ENCODE measurements around the gene FGD6.
"Not testable (repeated sequence)": the region's sequence is repeated elsewhere in the genome, so short reads cannot be mapped to it uniquely, and the experiment has no call there.

Gene FGD6

GRCh38 chr12:95208678-95209077 lies 8.6 kb downstream of the FGD6 start:
- Histone ChIP-seq H3K27ac (no peak overlapping the region), H3K4me3 (no peak overlapping the region)

- Histone ChIP-seq H3K4me3 (no peak overlapping the region), H3K27ac (peak overlapping the region in 1 of 21 experiments; percentile 9)
Measured at GRCh38 chr12:95207407-95207806, 9.9 kb downstream of the FGD6 start.

DNA sequence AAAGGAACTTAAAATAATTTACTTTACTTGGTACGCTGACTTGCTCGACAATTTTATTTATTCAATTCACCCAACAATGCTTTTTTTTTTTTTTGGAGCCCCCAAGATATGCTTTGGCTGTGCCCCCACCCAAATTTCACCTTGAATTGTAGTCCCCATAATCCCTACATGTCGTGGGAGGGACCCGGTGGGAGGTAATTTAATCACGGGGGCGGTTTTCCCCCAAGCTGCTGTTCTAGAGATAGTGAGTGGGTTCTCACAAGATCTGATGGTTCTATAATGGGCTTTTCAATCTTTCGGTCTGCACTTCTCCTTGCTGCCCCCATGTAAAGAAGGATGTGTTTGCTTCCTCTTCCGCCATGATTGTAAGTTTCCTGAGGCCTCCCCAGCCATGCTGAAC lies 10.4 kb downstream of the FGD6 start:
- Histone ChIP-seq H3K4me3 (no peak overlapping the region), H3K27ac (peak overlapping the region in 10 of 21 experiments; percentile 13 to 84 (median 70))

DNA sequence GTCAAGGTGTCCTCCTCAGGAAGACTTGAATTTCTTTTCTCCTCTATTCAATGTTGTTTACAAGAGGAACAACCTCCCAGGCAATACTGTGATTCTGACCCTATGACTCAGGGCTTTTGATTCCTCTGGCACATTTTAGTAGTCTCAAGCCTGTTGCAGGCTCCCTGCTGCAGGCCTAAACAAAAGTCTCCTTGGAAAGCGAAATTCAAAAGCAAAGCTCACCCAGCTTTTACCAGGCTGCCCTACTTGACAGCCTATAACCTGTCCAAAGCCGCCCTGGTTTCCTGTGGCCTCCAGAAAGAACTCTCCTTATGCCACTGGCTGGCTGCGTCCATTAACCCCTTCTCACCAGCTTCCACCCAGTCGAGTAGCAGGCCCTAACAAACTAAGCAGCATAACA lies 11.6 kb downstream of the FGD6 start:
- H3K4me3 ChIP-seq: no peak overlapping the region
- peak overlapping the region in 20 of 21 experiments; percentile 37 to 89 (median 72) for H3K27ac ChIP-seq

DNA sequence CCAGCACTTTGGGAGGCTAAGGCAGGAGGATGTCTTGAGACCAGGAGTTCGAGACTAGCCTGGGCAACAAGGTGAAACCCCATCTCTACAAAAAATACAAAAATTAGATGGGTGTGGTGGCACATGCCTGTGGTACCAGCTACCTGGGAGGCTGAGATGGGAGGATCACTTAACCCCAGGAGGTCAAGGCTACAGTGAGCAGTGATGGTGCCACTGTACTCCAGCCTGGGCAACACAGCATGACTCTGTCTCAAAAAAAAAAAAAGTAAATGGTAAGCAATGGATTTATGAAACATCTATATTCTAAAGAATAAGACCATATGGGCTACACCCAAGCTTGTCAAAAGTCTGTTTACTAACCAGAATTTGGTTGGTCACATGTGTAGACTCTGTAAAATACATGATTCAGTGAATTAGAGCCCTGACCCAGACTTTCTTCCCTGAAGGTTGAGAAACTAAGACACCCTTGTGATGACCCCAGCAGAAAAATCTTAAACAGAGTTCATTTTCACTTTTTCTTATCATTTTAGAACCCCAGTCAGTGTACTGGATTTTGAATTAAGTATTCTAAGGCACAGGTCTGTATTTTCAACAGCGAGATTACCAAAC lies 12.1 kb downstream of the FGD6 start:
- Histone ChIP-seq H3K27ac (peak overlapping the region in 20 of 21 experiments; percentile 37 to 89 (median 72)), H3K4me3 (no peak overlapping the region)

GRCh38 chr12:95204141-95204866 lies 13.0 kb downstream of the FGD6 start:
- H3K27ac ChIP-seq: peak overlapping the region in 20 of 21 experiments; percentile 34 to 89 (median 72)
- H3K4me3 ChIP-seq: no peak overlapping the region

DNA sequence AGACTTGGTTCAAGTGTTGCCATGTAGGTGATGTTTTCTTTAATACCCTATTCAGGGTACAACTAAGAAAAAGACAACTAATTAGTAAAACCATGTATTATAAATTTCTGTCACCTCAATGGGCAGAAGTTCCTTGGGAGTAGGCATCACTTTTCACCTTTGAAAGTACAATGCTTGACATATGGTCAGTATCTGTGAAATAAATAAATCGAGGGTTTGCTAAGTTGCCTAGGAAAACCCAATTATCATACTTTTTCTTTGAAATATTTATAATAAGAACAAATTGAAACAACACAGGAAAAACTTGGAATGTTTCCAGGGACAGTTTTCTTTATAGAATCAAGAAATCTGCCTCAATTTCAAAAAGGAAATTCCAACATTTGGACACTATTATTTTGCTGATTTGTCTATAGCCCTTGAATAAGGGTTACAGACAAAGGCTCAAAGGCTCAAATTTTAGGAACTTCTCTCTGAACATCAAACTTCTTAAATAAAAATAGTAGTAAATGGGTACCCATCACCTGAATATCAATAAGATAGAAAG lies 13.7 kb downstream of the FGD6 start:
- H3K4me3 ChIP-seq: no peak overlapping the region
- peak overlapping the region in 20 of 21 experiments; percentile 18 to 89 (median 72) for H3K27ac ChIP-seq

- no peak overlapping the region for H3K4me3 ChIP-seq
Measured at GRCh38 chr12:95202691-95203486, 14.4 kb downstream of the FGD6 start.

DNA sequence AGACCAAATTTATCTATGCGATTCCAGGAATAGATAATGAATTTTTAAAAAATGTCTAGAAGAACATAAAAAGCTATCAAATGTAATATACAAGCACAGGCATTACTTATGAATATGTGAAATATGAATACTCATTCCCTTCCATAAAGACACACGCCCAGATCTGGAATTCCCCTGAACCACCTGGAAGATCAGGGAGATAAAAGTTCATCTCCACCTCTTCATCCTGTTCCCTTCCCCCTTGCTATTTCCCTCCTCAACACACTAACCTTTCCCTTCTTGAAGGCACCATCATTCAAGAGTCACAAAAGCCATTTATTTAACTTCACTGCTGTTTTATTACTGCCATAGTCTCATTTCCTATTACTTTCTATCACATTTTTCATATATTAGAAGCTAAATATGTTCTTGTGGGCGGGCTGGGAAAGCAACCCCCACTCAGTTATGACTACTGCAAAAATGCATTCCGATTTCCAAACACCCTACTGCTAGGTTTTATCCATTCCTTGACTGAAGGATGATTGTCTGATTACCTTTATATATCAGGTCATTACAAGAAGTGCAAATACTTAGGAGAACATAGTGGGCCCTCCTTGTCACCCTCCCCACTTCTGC lies 16.1 kb downstream of the FGD6 start:
- no peak overlapping the region for H3K4me3 ChIP-seq
- peak overlapping the region in 19 of 21 experiments; percentile 29 to 84 (median 71) for H3K27ac ChIP-seq

More at GRCh38 chr12:95202691-95203486, 14.4 kb downstream of the FGD6 start:
- H3K27ac ChIP-seq: peak overlapping the region in 18 of 21 experiments; percentile 7 to 89 (median 72)

DNA sequence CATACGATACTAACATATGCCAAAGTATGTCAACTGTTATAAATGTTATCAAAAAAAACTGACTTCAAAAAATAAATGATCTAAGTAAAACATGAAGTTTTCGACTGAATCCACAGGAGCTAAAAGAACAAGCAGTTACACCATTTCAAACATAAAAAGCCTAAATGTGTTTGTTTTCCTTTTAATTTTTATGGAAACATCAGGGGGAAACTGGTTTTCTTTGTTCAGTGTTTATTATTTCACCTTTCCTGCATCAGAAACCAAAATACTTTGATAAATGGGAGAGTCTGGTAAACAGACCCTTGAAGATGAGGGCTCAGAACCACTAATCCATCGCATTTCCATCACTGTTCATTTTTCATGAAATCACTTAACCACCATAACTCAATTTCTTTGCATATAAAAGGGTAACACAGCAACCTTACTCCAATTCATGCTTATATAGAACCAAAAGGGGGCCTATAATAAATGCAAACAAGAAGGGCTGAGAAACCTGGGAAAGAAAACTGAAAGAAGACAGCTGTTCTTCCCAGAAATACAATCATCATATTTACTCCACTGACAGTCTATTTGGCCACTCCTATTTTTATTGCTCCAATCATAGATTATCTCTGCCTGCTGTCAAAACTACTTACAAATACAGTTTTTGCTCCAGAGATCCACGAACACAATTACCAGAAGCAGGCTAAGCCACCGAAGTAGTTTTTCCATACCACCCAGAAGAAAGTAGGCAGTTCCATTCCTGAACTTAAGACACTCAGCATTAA lies 17.0 kb downstream of the FGD6 start:
- H3K4me3 ChIP-seq: peak overlapping the region in 1 of 7 experiments; percentile 12
- peak overlapping the region in 20 of 21 experiments; percentile 28 to 84 (median 70) for H3K27ac ChIP-seq

DNA sequence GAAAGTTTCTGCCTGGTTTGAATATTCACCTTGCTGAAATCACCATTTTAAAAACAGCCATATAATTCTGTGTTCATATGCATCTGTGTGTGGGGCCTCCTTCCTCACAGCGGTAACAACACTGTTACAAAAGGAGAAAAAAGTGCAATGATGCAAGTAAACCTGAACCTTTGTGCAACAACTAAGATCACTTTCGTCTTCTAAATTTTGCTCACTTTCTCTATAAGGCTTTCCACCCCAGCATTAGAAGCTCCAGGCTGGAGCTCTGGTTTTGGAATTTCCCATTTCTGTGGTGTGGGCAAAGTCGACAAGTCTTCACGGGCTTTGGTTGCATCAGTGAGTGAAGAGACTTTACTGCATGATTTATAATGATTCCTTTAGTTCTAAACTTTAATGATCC lies 18.4 kb downstream of the FGD6 start:
- Histone ChIP-seq H3K4me3 (no peak overlapping the region), H3K27ac (peak overlapping the region in 15 of 21 experiments; percentile 15 to 84 (median 71))

DNA sequence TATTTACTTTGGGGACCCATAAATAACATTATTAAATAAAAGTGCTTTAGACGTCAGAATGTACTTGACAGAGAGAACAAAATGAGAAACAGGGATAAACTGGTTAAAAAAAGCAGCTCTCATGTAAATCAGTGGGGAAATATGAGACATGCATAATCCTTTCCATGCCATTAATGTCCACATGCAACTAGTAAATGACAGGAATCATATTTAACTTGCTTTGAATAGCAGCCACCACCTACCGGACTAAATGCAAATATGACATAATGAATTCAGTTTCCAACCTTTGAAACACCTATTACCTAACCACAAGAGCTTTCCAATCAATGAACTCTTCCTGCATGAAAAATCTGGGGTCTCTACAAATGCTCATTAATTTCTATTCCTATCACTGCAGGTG lies 19.6 kb downstream of the FGD6 start:
- Histone ChIP-seq H3K4me3 (no peak overlapping the region), H3K27ac (peak overlapping the region in 2 of 21 experiments; percentile 36 to 78)

GRCh38 chr12:95196875-95197569 lies 20.2 kb downstream of the FGD6 start:
- H3K27ac ChIP-seq: peak overlapping the region in 1 of 21 experiments; percentile 57

DNA sequence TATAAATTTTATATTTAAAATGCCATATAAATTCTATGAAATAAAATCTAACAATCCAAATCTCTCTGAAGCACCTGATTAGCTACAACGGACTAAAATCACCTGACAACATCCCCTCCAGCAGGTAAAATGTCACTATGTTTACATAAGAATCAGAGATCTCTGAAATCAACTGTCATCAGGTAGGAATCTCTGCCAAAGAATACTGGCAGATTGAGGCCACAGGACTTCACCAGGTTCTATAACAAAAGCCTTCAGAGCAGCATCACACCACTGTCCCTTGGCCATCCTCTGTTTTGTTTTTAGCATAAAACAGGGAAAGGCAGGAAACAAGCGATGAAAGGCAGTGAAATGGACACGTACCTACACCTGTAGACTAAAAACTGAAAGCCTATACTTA lies 22.1 kb downstream of the FGD6 start:
- H3K27ac ChIP-seq: no peak overlapping the region
- H3K4me3 ChIP-seq: no peak overlapping the region

More at GRCh38 chr12:95196875-95197569, 20.2 kb downstream of the FGD6 start:
- H3K4me3 ChIP-seq: not testable (repeated sequence)

DNA sequence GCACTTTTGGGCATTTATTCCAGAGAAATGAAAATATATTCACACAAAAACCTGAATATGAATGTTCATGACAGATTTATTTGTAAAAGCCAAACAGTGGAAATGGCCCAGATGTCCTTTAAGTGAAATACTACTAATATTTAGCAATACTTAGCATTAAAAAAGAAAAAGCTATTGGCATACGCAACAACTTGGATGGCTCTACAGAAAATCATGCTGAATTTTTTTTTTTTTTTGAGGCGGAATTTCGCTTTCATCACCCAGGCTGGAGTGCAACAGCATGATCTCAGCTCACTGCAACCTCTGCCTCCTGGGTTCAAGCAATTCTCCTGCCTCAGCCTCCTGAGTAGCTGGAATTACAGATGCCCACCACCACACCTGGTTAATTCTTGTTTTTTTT lies 24.1 kb downstream of the FGD6 start:
- Histone ChIP-seq H3K27ac (no peak overlapping the region), H3K4me3 (no peak overlapping the region)

- Histone ChIP-seq H3K4me3 (no peak overlapping the region), H3K27ac (no peak overlapping the region)
Measured at GRCh38 chr12:95192271-95192670, 25.0 kb downstream of the FGD6 start.

- Histone ChIP-seq H3K4me3 (no peak overlapping the region), H3K27ac (no peak overlapping the region)
Measured at GRCh38 chr12:95191060-95191696, 26.1 kb downstream of the FGD6 start.

Data from skin epidermis (tissue), 12 donors.